GM19193 (cell line): ENCODE results near the gene APCDD1.

Experiments
- POLR2A ChIP-seq: IDR thresholded peaks from 4 replicates; pipeline ENCODE4 v1.6.1; 2011; ENCODE audit not compliant: insufficient read depth, insufficient read length; ENCODE audit errors: extremely low read depth

APCDD1 gene

GRCh38 chr18:10453806-10454680, at the start of gene APCDD1:
Gene APCDD1 (plus strand): TSS chr18:10454635. CDS start chr18:10454982, 347 bp downstream.
- TF ChIP-seq POLR2A, result no peak

- TF ChIP-seq POLR2A, result no peak
Observed at GRCh38 chr18:10405014-10405493, 49.4 kb upstream of the APCDD1 start.

- TF ChIP-seq POLR2A, result no peak
Observed at GRCh38 chr18:10405816-10406663, 48.4 kb upstream of the APCDD1 start.

- TF ChIP-seq POLR2A, result no peak
Observed at GRCh38 chr18:10408131-10408530, 46.3 kb upstream of the APCDD1 start.

GRCh38 chr18:10409041-10409440, 45.4 kb upstream of the APCDD1 start:
- TF ChIP-seq POLR2A, result no peak

GRCh38 chr18:10410472-10411308, 43.7 kb upstream of the APCDD1 start:
- no peak for TF ChIP-seq POLR2A

- no peak for TF ChIP-seq POLR2A
Observed at GRCh38 chr18:10412933-10413332, 41.5 kb upstream of the APCDD1 start.

GRCh38 chr18:10413722-10414121, 40.7 kb upstream of the APCDD1 start:
- no peak for TF ChIP-seq POLR2A

- TF ChIP-seq POLR2A, result no peak
Observed at GRCh38 chr18:10414293-10414842, 40.1 kb upstream of the APCDD1 start.

- TF ChIP-seq POLR2A, result no peak
Observed at GRCh38 chr18:10416065-10416464, 38.4 kb upstream of the APCDD1 start.

GRCh38 chr18:10417191-10417590, 37.2 kb upstream of the APCDD1 start:
- no peak for TF ChIP-seq POLR2A

- TF ChIP-seq POLR2A, result no peak
Observed at GRCh38 chr18:10417664-10418063, 36.8 kb upstream of the APCDD1 start.

- no peak for TF ChIP-seq POLR2A
Observed at GRCh38 chr18:10418836-10419235, 35.6 kb upstream of the APCDD1 start.

- no peak for TF ChIP-seq POLR2A
Observed at GRCh38 chr18:10419420-10420103, 34.9 kb upstream of the APCDD1 start.

GRCh38 chr18:10420561-10421352, 33.7 kb upstream of the APCDD1 start:
- TF ChIP-seq POLR2A, result no peak
